Keratinocyte (primary cell): ENCODE measurements around the gene RALGPS1. TPM values are rescaled to one million over a fixed set of nuclear protein-coding genes. Genes with fewer than 3 reads are reported as not detected.

Source experiments
- DNase-seq: peaks from one replicate; pipeline ENCODE4 v3.0.0-alpha.2; 2011; ENCODE audit warnings: low read depth, missing footprints, low spot score
- FAIRE-seq: peaks from 2 replicates; lab custom pipeline; 2011; peaks lifted over from hg19 to GRCh38; lab: Jason Lieb, UNC
- H2AFZ ChIP-seq: 2 replicates; pipeline ENCODE4 v1.6.0; 2012; ENCODE audit warnings: low read length, control low read depth, inconsistent platforms; ENCODE audit not compliant: control insufficient read depth
- H3K27ac ChIP-seq: 2 replicates; pipeline ENCODE4 v1.5.1; 2011; ENCODE audit warnings: low read length; ENCODE audit not compliant: control insufficient read depth, insufficient read depth
- H3K27me3 ChIP-seq: 3 replicates; pipeline ENCODE4 v1.6.0; 2011; ENCODE audit warnings: low read length; ENCODE audit not compliant: control insufficient read depth, insufficient read depth; ENCODE audit errors: extremely low read depth
- H3K36me3 ChIP-seq, 2 experiments: 2 replicates in 1 of 2; 3 replicates in 1 of 2; pipeline ENCODE4 v1.5.1; 2011; ENCODE audit warnings: low read length in 2 of 2, mild to moderate bottlenecking in 1 of 2; ENCODE audit not compliant: control insufficient read depth in 2 of 2, insufficient read depth in 2 of 2; ENCODE audit errors: extremely low read depth in 1 of 2
- H3K4me1 ChIP-seq: 3 replicates; pipeline ENCODE4 v1.5.1; 2011; ENCODE audit warnings: low read length; ENCODE audit not compliant: control insufficient read depth, insufficient read depth; ENCODE audit errors: extremely low read depth
- H3K4me2 ChIP-seq: 3 replicates; pipeline ENCODE4 v1.6.0; 2011; ENCODE audit warnings: low read depth, low read length; ENCODE audit not compliant: control insufficient read depth, insufficient read depth; ENCODE audit errors: extremely low read depth
- H3K4me3 ChIP-seq, 3 experiments: fragments of 200-600 bp in 1 of 3; sonication (generic) in 1 of 3; 2 replicates in 2 of 3; 3 replicates in 1 of 3; pipeline ENCODE4 v1.5.1; 2011 to 2016; ENCODE audit warnings: low read length in 3 of 3, mild to moderate bottlenecking in 3 of 3, control low read depth in 2 of 3, inconsistent platforms in 1 of 3, low read depth in 1 of 3, mixed read lengths in 1 of 3, mixed run types in 1 of 3, moderate library complexity in 1 of 3; ENCODE audit not compliant: control insufficient read depth in 2 of 3, insufficient read depth in 2 of 3; ENCODE audit errors: extremely low read depth in 1 of 3
- H3K79me2 ChIP-seq: 2 replicates; pipeline ENCODE4 v1.6.0; 2012; ENCODE audit warnings: low read length; ENCODE audit not compliant: control insufficient read depth, insufficient read depth
- H3K9ac ChIP-seq: 3 replicates; pipeline ENCODE4 v1.6.0; 2011; ENCODE audit warnings: low read length; ENCODE audit not compliant: control insufficient read depth, insufficient read depth; ENCODE audit errors: extremely low read depth
- H3K9me1 ChIP-seq: 3 replicates; pipeline ENCODE4 v1.6.0; 2011; ENCODE audit warnings: low read length; ENCODE audit not compliant: control insufficient read depth, insufficient read depth; ENCODE audit errors: extremely low read depth
- H3K9me3 ChIP-seq: 2 replicates; pipeline ENCODE4 v1.5.1; 2012; ENCODE audit warnings: low read depth, low read length; ENCODE audit not compliant: control insufficient read depth
- H4K20me1 ChIP-seq: 3 replicates; pipeline ENCODE4 v1.6.0; 2011; ENCODE audit warnings: low read length; ENCODE audit not compliant: control insufficient read depth, insufficient read depth; ENCODE audit errors: extremely low read depth
- EZH2 ChIP-seq: IDR thresholded peaks from one replicate; pipeline ENCODE4 v1.6.1; 2012; ENCODE audit warnings: inconsistent platforms, mild to moderate bottlenecking, low read length, moderate library complexity
- dilution Hi-C: fragments of 300-500 bp; cut with MboI; formaldehyde crosslinking; loops from one replicate; pipeline ENCODE4 v1.7.0; 2020; ENCODE audit warnings: low sequenced_read_pairs; ENCODE audit not compliant: extremely low pct_ligation_motif_present
- polyA plus RNA-seq, 5 experiments: library from polyadenylated mRNA; depleted of rRNA in 3 of 5; stranded (reverse) in 3 of 5; stranded (forward) in 1 of 5; unstranded in 1 of 5; fragments of >200 nt; gene quantifications; 1 replicate in 1 of 5; 2 replicates in 3 of 5; 3 replicates in 1 of 5; pipeline versions ENCODE4 v1.2.1 to v1.2.3, GENCODE V29; 2011 to 2012; ENCODE audit warnings: missing spikeins in 2 of 5, low read depth in 1 of 5, low replicate concordance in 1 of 5
- TF ChIP-seq, protein P1 (sequence below), 3 experiments: IDR thresholded peaks in 1 of 3; conservative IDR thresholded peaks in 1 of 3; optimal IDR thresholded peaks in 1 of 3; 2 replicates in 2 of 3; 3 replicates in 1 of 3; pipeline versions ENCODE3 to v1.5.1; 2011; ENCODE audit warnings: low read length in 3 of 3, mild to moderate bottlenecking in 3 of 3, moderate library complexity in 2 of 3, control low read depth in 1 of 3, inconsistent platforms in 1 of 3; ENCODE audit not compliant: insufficient read depth in 2 of 3; ENCODE audit errors: extremely low read depth in 1 of 3

The RALGPS1 gene
- polyA plus RNA-seq, 1 donor (not counting 4 experiments of a cell fraction or from before 2014, with no cell fraction given) = 0.56 TPM

DNA sequence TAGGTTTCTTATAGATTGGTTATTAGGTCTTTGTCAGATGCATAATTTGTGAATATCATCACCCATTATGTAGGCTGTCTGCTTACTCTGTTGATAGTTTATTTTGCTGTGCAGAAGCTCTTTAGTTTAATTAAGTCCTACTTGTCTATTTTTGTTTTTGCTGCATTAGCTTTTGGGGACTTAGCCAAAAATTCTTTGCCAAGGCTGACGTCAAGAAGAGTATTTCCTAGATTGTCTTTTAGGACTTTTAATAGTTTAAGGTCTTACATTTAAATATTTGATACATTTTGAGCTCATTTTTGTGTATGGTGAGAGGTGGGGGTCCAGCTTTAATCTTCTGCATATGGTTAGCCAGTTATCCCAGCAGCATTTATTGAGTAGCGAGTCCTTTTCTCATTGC, 232.7 kb downstream of the RALGPS1 start:
- FAIRE-seq (no peak), DNase-seq (no peak)
- Histone ChIP-seq H4K20me1 (no peaks in the 10 kb centered on the region), H3K9ac (no peak overlapping the region), H3K9me3 (no peaks in the 10 kb centered on the region), H3K9me1 (no peaks in the 10 kb centered on the region), H3K36me3 (no peaks in the 10 kb centered on the region), H3K4me1 (no peaks in the 10 kb centered on the region), H3K27me3 (peaks cover 2% of the 10 kb centered on the region), H3K79me2 (no peaks in the 10 kb centered on the region), H3K4me2 (no peak overlapping the region), H3K4me3 (no peak overlapping the region), H3K27ac (no peak overlapping the region), H2AFZ (no peak overlapping the region)
- no peak for TF ChIP-seq EZH2
- TF ChIP-seq, protein P1, sequence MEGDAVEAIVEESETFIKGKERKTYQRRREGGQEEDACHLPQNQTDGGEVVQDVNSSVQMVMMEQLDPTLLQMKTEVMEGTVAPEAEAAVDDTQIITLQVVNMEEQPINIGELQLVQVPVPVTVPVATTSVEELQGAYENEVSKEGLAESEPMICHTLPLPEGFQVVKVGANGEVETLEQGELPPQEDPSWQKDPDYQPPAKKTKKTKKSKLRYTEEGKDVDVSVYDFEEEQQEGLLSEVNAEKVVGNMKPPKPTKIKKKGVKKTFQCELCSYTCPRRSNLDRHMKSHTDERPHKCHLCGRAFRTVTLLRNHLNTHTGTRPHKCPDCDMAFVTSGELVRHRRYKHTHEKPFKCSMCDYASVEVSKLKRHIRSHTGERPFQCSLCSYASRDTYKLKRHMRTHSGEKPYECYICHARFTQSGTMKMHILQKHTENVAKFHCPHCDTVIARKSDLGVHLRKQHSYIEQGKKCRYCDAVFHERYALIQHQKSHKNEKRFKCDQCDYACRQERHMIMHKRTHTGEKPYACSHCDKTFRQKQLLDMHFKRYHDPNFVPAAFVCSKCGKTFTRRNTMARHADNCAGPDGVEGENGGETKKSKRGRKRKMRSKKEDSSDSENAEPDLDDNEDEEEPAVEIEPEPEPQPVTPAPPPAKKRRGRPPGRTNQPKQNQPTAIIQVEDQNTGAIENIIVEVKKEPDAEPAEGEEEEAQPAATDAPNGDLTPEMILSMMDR (optimal IDR thresholded peaks at IDR 0.05 in 1 of 3, IDR thresholded peaks at IDR 0.05 in 1 of 3, conservative IDR thresholded peaks at IDR 0.05 in 1 of 3; ENCODE audit: extremely low read depth in 1 of 3, insufficient read depth in 2 of 3, low read length in 3 of 3) = no peak
- dilution Hi-C loops = no loop called here

DNA sequence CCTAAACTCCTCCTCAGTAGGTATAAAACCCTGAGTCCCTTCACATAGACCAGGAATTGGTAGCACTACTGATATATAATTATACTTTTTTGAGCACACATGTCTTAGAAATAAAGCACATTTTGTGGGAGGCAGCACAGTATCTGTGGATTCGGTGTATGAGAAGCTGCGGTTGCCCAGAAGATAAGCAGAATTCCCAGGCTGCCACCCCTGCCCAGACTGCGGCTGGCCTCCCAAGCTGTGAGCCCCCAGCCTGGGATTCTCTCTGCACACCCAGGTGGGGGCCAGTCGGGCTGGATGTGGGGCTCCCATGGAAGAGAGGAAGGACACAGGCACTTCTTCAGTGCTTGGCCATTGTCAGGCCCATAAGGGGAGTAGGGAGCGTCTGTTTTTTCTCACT, 233.4 kb downstream of the RALGPS1 start:
- Histone ChIP-seq H3K9me3 (no peaks in the 10 kb centered on the region), H3K27ac (no peak overlapping the region), H2AFZ (no peak overlapping the region), H3K4me3 (no peak overlapping the region), H3K27me3 (peaks cover 2% of the 10 kb centered on the region), H3K4me1 (no peaks in the 10 kb centered on the region), H3K4me2 (no peak overlapping the region), H3K9ac (no peak overlapping the region), H3K79me2 (no peaks in the 10 kb centered on the region), H3K36me3 (no peaks in the 10 kb centered on the region), H3K9me1 (no peaks in the 10 kb centered on the region), H4K20me1 (no peaks in the 10 kb centered on the region)
- no peak for TF ChIP-seq EZH2
- TF ChIP-seq, protein P1 (optimal IDR thresholded peaks at IDR 0.05 in 1 of 3, IDR thresholded peaks at IDR 0.05 in 1 of 3, conservative IDR thresholded peaks at IDR 0.05 in 1 of 3; ENCODE audit: extremely low read depth in 1 of 3, insufficient read depth in 2 of 3, low read length in 3 of 3) = no peak
- dilution Hi-C loops = no loop called here
- no peak for DNase-seq
- FAIRE-seq = no peak
